NCI-H69 (cell line): ENCODE results near the gene ATG9B.
A peak's percentile ranks its signal among the peaks of the same experiment; 100 is the strongest.

Source experiments
- DNase-seq: peaks from one replicate; lab custom pipeline; 2025; lab: John Stamatoyannopoulos, UW

The ATG9B gene

GRCh38 chr7:150999001-150999400, 25.3 kb downstream of the ATG9B start:
- no peak for DNase-seq

GRCh38 chr7:150998341-150998740, 26.0 kb downstream of the ATG9B start:
- no peak for DNase-seq

DNA sequence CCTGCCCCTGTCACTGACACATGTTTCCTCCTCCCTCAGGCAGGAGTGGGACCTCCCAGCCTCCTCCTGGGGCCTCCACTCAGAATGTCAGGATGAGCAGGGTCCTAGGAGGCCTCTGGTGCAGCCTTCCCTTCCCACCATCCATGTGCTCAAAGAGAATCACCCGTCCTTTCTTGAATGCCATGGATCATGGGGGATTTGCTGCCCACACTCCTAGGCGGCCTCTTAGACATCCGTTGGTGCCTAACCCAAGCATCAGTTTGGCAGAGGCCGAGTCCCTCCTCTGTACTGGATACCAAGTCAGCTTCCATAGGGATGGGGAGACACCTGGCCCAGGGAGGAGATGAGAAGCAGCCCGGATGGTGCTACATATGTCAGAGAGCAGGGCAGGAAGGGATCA, 26.5 kb downstream of the ATG9B start:
- DNase-seq, result no peak

GRCh38 chr7:150997075-150997511, 27.2 kb downstream of the ATG9B start:
- DNase-seq, result no peak

GRCh38 chr7:150996376-150997074, 27.8 kb downstream of the ATG9B start:
- no peak for DNase-seq

DNA sequence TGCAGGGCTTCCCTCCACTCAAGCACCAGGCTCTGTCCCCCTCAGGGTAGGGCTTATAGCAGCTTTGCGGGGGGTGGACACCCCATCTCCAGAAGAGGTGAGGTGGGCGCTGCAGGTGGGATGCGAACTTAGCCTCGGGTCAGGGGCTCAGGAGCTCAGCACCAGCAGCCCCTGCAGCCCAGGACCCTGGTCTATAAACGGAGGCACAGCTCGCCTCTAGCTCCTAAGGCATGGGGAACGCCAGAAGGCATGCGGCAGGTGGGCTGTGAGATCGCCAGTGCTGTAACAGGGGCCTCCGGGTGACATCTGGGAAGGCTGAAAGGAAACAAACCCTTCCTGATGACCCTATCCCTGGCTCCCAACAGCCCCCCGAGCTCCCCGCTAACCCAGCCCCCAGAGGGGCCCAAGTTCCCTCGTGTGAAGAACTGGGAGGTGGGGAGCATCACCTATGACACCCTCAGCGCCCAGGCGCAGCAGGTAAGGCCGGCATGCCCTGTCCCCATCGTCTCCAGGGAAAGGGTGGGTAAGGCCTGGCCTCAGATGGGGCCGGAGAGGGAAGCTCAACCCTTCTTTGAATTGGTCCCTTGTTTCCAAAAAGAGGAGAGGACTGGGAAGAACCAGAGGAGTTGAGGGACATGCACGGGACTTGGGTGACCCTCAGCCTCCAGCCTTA, 29.3 kb downstream of the ATG9B start:
- no peak for DNase-seq

DNA sequence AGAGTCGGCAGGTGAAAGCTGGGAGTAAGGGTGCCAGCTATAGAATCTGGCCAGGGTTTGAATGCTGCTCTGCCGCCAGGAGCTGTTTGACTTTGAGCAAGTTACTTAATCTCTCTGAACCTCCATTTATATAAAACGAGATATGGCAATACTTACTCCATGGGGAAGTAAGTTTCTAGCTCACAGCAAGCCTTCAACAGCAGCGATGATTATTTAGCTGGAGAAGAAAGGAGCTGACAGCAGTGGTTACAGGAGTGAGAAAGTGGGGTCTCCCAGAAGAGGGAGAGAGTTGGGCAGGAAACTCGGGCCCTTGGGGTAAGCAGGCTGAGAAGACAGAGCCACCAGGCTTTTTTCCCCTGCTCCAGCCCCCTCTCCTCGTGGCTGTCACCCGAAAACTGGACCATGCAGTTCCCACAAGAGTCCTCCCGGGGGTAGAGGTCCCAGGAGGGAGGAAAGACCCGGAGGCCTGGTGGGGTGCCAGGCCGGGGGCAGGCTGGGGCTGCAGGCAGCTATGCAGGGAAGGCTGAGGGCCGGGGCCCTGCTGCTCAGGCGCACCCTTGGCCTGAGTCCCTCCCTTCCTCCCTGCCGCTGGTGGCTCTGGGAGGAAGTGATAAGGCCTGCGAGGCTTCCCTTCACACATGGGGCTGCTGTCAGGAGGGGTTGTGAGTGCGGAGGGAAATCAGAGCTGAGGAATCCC, 30.0 kb downstream of the ATG9B start:
- DNase-seq, result no peak

- DNase-seq, result no peak
Measured at GRCh38 chr7:150993511-150993910, 30.8 kb downstream of the ATG9B start.

DNA sequence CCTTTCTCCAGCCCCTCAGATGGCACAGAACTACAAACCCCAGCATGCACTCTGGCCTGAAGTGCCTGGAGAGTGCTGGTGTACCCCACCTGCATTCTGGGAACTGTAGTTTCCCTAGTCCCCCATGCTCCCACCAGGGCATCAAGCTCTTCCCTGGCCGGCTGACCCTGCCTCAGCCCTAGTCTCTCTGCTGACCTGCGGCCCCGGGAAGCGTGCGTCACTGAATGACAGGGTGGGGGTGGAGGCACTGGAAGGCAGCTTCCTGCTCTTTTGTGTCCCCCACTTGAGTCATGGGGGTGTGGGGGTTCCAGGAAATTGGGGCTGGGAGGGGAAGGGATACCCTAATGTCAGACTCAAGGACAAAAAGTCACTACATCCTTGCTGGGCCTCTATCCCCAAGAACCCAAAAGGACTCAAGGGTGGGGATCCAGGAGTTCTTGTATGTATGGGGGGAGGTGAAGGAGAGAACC, 31.4 kb downstream of the ATG9B start:
- peak; percentile 22 for DNase-seq

DNA sequence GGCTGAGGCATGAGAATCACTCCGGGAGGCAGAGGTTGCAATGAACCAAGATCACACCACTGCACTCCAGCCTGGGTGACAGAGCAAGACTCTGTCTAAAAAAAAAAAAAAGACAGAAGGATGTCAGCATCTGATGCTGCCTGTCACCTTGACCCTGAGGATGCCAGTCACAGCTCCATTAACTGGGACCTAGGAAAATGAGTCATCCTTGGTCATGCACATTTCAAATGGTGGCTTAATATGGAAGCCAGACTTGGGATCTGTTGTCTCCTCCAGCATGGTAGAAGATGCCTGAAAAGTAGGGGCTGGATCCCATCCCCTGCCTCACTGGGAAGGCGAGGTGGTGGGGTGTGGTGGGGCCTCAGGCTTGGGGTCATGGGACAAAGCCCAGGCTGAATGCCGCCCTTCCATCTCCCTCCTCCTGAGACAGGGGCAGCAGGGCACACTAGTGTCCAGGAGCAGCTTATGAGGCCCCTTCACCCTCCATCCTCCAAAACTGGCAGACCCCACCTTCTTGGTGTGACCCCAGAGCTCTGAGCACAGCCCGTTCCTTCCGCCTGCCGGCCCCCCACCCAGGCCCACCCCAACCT, 32.1 kb downstream of the ATG9B start:
- DNase-seq, result no peak

DNA sequence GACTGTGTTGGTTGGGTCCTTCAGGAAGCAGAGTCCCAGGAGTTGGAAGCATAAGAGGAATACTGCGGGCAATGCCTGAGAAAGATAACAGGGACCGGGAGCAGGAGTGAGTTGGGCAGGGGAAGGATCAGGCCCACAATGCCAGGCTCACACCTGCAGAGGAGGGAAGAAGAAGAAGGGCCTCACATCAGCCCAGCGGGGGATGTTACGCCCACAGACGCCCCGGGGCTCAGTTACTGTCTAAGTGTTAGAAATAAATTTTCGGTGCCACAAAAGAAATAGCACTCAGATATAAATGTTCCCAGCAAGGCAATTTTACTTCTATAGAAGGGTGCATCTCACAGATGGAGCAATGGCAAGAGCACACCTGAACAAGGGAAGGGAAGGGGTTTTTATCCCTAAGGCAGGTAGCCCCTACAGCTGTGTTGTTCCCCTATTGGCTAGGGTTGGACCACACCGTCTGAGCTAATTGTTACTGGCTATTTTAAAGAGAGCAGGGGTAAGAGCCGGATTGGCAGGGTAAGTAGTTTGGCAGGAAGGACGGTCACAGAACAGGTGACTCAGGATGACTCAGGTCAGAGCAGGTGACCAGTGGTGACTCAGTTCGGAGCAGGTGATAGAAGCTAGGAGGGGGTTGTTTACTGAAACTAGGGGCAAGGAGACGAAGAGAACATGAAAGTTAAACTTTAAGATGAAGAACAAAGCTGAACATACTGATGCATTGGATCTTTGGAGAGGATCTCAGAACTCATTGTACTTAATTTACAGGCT, 33.7 kb downstream of the ATG9B start, which contains the start of gene NOS3:
TSS of gene NOS3 (plus strand) at position 602 of the 771 bp plus-strand sequence. CDS start 2,787 bp downstream, outside the sequence.
- no peak for DNase-seq

- DNase-seq, result no peak
Measured at GRCh38 chr7:150989456-150989855, 34.8 kb downstream of the ATG9B start.

DNA sequence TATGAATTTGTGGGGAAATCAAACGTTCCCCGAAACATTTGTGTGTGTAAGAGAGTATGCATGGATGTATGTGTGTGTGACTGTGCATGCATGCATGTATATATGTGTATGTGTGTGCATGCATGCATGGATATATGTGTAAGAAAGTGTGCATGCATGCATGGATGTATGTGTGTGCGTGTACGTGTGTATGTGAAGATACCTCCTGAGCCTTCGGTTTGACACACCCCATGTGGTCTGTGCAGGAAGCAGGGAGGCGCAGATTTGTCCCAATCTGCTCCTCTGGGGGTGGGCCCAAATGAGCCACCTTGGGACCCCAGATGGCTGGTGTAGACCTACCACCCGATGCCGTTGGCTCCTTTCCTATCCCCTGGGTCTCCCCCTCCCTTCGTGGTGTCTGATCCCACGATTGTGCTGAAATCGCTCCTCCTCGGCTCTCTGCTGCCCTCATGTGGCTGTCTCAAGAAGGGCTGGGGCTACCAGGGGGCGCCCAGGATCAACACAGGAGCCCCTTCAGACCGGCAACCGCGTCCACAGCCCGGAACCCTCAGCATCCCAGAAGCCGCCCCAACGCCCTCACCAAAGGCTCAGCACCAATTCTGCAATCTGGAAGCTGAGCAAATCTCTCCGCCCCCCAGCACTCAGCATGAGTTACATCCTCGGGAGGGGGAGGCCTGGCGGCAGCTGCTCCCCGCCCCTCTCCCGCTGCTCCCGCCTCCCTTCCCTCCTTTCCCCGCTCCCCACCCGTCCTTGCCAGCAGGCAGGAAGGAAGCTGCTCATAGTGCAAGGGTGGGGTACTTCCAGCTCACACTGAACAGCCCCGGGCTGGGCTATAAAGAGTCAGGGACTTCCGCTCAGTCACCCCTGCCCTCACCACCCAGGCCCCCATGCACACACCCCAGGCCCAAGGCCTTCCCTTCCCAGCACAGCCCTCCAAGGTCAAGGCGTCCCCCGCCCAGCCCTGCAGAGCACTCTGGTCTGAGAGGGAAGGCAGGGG, 35.8 kb downstream of the ATG9B start:
- DNase-seq, result peak; percentile 93

DNA sequence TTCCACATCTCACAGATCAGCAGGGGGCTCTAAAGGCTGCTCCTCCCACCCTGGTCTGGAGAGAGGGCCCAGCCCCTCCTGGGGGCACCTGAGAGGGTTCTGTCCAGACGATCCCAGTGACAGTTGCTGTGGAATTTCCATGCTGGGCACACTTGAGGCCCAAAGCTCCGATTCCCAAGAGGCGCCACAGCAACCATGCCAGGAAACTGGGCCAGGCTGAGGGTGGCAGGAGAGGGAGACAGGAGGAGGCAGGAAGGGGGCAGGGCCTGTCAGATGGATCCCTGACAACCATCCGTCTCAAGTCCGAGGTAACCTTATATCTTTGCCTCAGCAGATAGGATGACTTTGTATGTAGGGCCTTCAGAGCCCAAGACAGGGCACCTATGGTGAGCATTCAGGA, 37.7 kb downstream of the ATG9B start:
- no peak for DNase-seq

- peak; percentile 83 for DNase-seq
Measured at GRCh38 chr7:150986099-150986512, 38.2 kb downstream of the ATG9B start.

- DNase-seq, result no peak
Measured at GRCh38 chr7:150983893-150984368, 40.4 kb downstream of the ATG9B start.

DNA sequence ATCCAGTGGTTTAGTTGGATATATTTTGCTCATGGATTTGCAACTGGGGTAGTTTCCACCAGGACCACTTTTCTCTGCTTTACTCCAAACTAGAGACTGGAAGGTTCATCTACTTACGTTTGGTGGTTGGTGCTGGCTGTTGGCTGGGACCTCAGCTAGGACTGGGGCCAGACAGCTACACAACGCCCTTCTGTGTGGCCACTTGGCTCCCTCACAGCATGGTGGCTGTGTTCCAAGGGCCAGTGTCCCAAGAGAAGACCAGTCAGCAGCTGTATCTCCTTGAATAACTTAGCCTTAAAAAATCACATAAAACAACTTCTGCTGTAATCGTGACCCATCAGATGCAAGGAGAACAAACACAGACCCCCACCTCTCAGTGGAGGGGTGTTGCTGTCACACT, 41.9 kb downstream of the ATG9B start:
- DNase-seq, result no peak

DNA sequence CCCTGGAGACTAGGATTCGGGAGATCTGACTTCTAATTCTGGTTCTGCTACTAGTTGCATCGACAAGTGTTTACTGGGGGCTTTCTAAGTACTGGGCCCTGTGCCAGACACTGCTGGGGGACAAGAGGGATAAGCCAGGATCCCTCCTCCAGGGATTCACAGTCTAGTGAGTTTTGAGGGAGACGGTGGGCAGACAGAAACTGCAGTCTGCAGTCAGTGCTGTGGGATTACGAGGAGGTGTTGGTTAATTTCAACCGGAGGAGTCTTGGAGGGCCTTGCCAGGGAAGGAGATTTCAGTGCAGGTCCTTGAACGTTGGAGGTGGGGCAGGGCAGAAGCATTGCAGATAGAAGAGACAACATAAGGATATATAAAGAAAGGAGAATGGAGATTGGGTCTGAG, 42.6 kb downstream of the ATG9B start:
- no peak for DNase-seq

DNA sequence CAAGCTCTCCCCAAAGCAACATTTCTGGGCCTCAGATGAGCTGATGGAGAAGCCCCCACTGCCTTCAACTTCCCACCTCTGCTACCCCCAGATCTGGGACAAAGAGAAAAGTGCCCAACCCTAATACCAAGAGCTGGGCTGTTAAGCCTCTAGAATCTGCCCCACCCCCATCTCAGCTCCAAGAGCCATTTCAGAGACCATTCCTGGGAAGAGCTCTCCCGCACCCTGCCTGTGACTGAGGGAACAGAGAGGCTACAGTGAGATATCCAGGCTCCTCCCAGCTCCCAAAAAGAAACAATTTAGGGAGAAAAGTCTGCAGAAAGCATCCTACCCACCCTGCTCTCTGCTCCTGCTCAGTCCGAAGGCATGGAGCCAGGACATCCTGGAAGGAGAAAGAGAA, 43.6 kb downstream of the ATG9B start:
- DNase-seq, result peak; percentile 30

- DNase-seq, result peak; percentile 41
Measured at GRCh38 chr7:150979713-150980390, 44.4 kb downstream of the ATG9B start.
